Neutrophil (primary cell): ENCODE results near the gene PRKACG.
"Not testable (repeated sequence)": the region's sequence is repeated elsewhere in the genome, so short reads cannot be mapped to it uniquely, and the experiment has no call there.

Source experiments
- H3K27ac ChIP-seq: fragments of 200-600 bp; sonication (generic); 2 replicates; pipeline ENCODE4 v1.5.1; 2016; ENCODE audit warnings: mild to moderate bottlenecking, moderate library complexity
- H3K27me3 ChIP-seq: fragments of 200-600 bp; sonication (generic); 2 replicates; pipeline ENCODE4 v1.6.0; 2016; ENCODE audit warnings: mild to moderate bottlenecking
- H3K36me3 ChIP-seq: fragments of 200-600 bp; sonication (generic); 2 replicates; pipeline ENCODE4 v1.5.1; 2017
- H3K4me1 ChIP-seq, 2 experiments: fragments of 200-600 bp in 1 of 2; sonication (generic) in 1 of 2; 1 replicate in 1 of 2; 2 replicates in 1 of 2; pipeline versions ENCODE4 v1.5.1 to v1.6.1; 2013 to 2016; ENCODE audit warnings: low read depth in 1 of 2, low read length in 1 of 2, mild to moderate bottlenecking in 1 of 2, moderate library complexity in 1 of 2; ENCODE audit not compliant: control insufficient read depth in 1 of 2, insufficient read depth in 1 of 2
- H3K4me3 ChIP-seq, 2 experiments: fragments of 200-600 bp in 1 of 2; sonication (generic) in 1 of 2; 1 replicate in 1 of 2; 2 replicates in 1 of 2; pipeline ENCODE4 v1.5.1; 2013 to 2016; ENCODE audit warnings: low read depth in 1 of 2, low read length in 1 of 2, mild to moderate bottlenecking in 1 of 2, moderate library complexity in 1 of 2
- H3K9me3 ChIP-seq: fragments of 200-600 bp; sonication (generic); 2 replicates; pipeline ENCODE4 v1.5.1; 2016
- TF ChIP-seq, protein P1 (sequence below): fragments of 200-600 bp; sonication (generic); IDR thresholded peaks from 2 replicates; pipeline ENCODE4 v1.5.1; 2016; ENCODE audit warnings: antibody characterized with exemption

The PRKACG gene

DNA sequence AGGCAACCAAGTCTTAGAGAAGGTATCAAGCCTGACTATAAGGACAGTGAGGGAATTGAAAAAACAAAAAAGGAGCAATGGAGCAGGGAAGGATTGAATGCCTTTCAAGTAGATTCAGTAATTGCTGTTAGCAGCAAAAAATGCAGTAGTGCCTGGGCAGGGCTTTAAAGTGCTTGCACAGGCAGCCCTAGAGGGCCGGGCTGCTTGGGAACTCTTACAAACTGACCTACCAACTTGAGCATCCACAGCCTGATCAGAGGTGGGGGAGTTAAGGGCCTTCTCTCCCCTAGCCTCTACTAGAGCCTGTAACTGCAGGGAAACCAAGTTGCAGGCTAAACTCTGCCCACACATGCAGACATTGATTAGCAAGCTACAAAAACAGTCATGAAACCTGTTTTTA, 41.1 kb upstream of the PRKACG start:
- H3K27ac ChIP-seq: no peak overlapping the region
- no peaks in the 10 kb centered on the region for H3K9me3 ChIP-seq
- no peaks in the 10 kb centered on the region for H3K4me1 ChIP-seq
- H3K4me3 ChIP-seq: no peak overlapping the region
- H3K36me3 ChIP-seq: peaks cover 32% of the 10 kb centered on the region
- TF ChIP-seq, protein P1, sequence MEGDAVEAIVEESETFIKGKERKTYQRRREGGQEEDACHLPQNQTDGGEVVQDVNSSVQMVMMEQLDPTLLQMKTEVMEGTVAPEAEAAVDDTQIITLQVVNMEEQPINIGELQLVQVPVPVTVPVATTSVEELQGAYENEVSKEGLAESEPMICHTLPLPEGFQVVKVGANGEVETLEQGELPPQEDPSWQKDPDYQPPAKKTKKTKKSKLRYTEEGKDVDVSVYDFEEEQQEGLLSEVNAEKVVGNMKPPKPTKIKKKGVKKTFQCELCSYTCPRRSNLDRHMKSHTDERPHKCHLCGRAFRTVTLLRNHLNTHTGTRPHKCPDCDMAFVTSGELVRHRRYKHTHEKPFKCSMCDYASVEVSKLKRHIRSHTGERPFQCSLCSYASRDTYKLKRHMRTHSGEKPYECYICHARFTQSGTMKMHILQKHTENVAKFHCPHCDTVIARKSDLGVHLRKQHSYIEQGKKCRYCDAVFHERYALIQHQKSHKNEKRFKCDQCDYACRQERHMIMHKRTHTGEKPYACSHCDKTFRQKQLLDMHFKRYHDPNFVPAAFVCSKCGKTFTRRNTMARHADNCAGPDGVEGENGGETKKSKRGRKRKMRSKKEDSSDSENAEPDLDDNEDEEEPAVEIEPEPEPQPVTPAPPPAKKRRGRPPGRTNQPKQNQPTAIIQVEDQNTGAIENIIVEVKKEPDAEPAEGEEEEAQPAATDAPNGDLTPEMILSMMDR: no peak
- H3K27me3 ChIP-seq: no peaks in the 10 kb centered on the region

GRCh38 chr9:69050936-69051335, 37.0 kb upstream of the PRKACG start:
- not testable (repeated sequence) for H3K4me3 ChIP-seq, H3K9me3 ChIP-seq, H3K27me3 ChIP-seq, H3K4me1 ChIP-seq, H3K27ac ChIP-seq
- H3K36me3 ChIP-seq: peaks cover 46% of the 10 kb centered on the region

DNA sequence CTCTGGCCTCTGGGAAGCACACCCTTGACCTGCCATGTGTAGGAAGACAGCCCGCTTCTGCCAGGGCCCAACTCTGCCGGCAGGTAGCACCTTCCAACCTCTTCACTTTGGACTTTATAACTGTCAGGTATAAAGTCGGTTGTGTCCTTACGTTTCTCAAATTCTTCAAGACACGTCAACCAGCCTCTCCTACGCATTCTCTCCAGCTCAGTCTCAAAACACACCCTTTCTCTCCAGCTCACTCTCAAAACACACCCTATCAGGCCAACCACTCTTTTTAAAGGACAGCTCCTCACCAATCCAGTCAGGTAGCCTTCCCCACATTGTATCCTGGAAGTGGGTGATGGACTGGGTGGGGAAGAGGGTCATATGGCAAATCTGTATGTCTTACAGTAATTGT, 35.2 kb upstream of the PRKACG start:
- H3K36me3 ChIP-seq: peaks cover 39% of the 10 kb centered on the region

GRCh38 chr9:69047371-69047770, 33.5 kb upstream of the PRKACG start:
- H3K27me3 ChIP-seq: no peaks in the 10 kb centered on the region
- TF ChIP-seq, protein P1: no peak
- H3K4me1 ChIP-seq: no peaks in the 10 kb centered on the region
- H3K36me3 ChIP-seq: peaks cover 39% of the 10 kb centered on the region
- H3K9me3 ChIP-seq: no peaks in the 10 kb centered on the region
- no peak overlapping the region for H3K4me3 ChIP-seq
- no peak overlapping the region for H3K27ac ChIP-seq

More for the DNA sequence above, 35.2 kb upstream of the PRKACG start:
- TF ChIP-seq, protein P1: no peak
- Histone ChIP-seq H3K4me3 (no peak overlapping the region), H3K27ac (no peak overlapping the region), H3K4me1 (no peaks in the 10 kb centered on the region), H3K27me3 (no peaks in the 10 kb centered on the region), H3K9me3 (no peaks in the 10 kb centered on the region)

DNA sequence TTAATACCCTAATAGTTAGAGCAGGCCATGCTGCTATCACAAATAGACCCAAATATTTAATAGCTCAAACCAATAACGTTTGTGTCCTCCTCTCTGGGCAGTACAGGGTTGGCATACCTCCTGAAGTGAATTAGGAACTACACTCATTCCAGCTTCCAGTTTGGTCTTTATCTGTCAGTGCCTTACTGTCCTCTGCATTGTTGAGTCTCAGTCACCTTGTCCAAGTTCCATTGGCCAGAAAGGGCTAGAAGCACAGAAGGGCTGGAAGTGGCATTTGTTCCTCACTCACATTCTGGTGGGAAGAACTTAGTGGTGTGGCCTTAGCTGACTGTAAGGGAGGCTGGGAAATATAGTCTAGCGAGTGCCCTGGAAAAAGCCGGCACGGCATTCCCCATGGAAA, 32.8 kb upstream of the PRKACG start:
- TF ChIP-seq, protein P1: no peak
- peaks cover 39% of the 10 kb centered on the region for H3K36me3 ChIP-seq
- H3K27ac ChIP-seq: no peak overlapping the region
- no peak overlapping the region for H3K4me3 ChIP-seq
- H3K4me1 ChIP-seq: no peaks in the 10 kb centered on the region
- no peaks in the 10 kb centered on the region for H3K9me3 ChIP-seq
- H3K27me3 ChIP-seq: no peaks in the 10 kb centered on the region

DNA sequence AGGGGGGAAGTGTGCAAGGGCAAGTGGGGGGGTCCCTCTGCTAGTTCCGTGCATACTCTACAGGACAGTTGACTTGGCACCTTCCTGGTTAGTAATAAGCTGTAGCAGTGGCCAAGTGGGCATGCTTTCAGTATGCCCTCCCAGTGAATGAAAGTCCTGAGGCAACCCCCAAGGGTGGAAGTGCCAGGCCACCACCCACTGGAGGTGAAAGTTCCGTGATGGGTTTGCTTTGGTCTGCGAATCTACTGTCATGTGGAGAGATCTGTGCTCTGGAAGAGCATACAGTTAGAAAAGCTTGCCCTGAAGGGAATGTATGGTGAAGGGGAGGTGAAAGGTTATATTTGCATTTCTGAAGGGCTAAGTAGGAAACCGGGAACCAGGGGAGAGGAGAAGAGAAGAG, 31.9 kb upstream of the PRKACG start:
- no peaks in the 10 kb centered on the region for H3K4me1 ChIP-seq
- H3K27ac ChIP-seq: no peak overlapping the region
- peaks cover 39% of the 10 kb centered on the region for H3K36me3 ChIP-seq
- no peaks in the 10 kb centered on the region for H3K27me3 ChIP-seq
- TF ChIP-seq, protein P1: no peak
- H3K4me3 ChIP-seq: no peak overlapping the region
- H3K9me3 ChIP-seq: no peaks in the 10 kb centered on the region
